Right renal pelvis (tissue), 4 donors: ENCODE measurements around the gene SLC19A1. TPM values are rescaled to one million over a fixed set of nuclear protein-coding genes. Genes with fewer than 3 reads are reported as not detected.
"Not testable (repeated sequence)": the region's sequence is repeated elsewhere in the genome, so short reads cannot be mapped to it uniquely, and the experiment has no call there.

Source experiments
- DNase-seq, 4 donors: peaks; one replicate each; pipeline ENCODE4 v3.0.0-alpha.2; 2013; ENCODE audit warnings: low read depth in 4 of 4, low spot score in 3 of 4, missing footprints in 1 of 4
- polyA plus RNA-seq, 4 donors: library from polyadenylated mRNA; unstranded; fragments of 120-200 nt; gene quantifications; one replicate each; pipeline ENCODE4 v1.2.1, GENCODE V29; 2013; ENCODE audit not compliant: insufficient read length in 4 of 4

SLC19A1 gene
- polyA plus RNA-seq, 4 donors: 38.0 to 66.1 (median 60.4) TPM

GRCh38 chr21:45577801-45578175, 35.5 kb upstream of the SLC19A1 start:
- no peak for DNase-seq

GRCh38 chr21:45576838-45577737, 34.8 kb upstream of the SLC19A1 start:
- DNase-seq: no peak

GRCh38 chr21:45575993-45576837, 34.0 kb upstream of the SLC19A1 start:
- DNase-seq: no peak

- no peak for DNase-seq
Observed at GRCh38 chr21:45575304-45575992, 33.2 kb upstream of the SLC19A1 start.

GRCh38 chr21:45574691-45575090, 32.5 kb upstream of the SLC19A1 start:
- no peak for DNase-seq

GRCh38 chr21:45574081-45574501, 31.9 kb upstream of the SLC19A1 start:
- no peak for DNase-seq

GRCh38 chr21:45573452-45574035, 31.3 kb upstream of the SLC19A1 start:
- DNase-seq: no peak

GRCh38 chr21:45572783-45573451, 30.7 kb upstream of the SLC19A1 start:
- no peak for DNase-seq

DNA sequence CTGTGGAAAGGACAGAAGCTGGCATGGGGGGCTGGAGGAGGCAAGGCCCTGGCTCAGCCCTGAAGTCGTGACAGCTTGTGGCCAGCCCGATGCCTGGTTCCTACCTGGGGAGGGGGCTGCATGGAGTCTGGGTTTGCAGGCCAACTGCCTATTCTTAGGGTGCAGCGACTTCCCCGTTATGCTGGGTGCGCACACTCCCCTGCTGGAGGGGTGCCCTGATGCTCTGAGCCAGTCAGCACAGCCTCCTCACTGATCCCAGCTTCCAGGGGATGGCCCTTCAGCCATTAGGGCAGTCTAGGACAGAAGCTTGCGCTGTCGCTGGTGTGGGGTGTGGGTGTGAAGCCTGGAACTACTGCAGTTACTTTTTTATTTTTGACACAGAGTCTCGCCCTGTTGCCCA, 30.0 kb upstream of the SLC19A1 start:
- no peak for DNase-seq

DNA sequence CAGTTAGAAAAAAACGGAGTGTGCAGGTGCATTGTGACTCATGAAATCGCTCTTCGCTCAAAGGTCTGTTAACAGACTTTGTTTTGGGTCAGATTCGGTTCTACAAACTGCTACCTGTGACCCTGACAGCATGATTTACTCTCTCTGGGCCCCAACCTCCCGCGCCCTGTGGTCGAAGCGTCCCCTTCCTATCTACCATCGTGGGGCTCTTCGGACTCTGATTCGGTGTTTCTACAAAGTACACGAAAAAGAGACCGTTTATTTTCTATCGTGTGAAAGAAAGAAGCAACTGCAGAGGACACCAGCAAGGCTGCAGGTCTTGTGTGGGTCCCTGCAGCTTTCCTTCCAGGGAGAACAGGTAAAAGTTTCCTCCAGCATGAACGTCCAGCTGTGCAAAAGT, 29.4 kb upstream of the SLC19A1 start:
- DNase-seq: no peak

- DNase-seq: no peak
Observed at GRCh38 chr21:45570826-45571601, 28.8 kb upstream of the SLC19A1 start.

GRCh38 chr21:45570071-45570470, 27.8 kb upstream of the SLC19A1 start:
- no peak for DNase-seq

DNA sequence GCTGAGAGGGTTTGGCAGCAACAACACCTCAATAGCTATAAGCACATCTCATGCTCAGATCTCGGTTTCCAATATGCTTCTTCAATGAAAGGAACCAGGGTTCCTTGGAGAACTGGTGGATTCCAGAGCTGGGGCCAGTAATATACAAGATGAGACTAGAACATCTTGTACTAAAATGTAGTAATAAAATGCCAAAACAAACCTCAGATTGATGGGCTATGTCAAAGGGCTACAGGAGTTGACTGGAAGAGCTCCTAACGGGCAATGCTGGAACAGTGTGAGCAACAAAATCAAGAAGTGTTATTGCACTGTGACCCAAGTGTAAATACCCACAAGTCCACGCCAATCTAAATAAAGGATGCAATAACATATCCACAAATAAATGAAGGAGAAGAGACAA, 26.1 kb upstream of the SLC19A1 start:
- DNase-seq: no peak

DNA sequence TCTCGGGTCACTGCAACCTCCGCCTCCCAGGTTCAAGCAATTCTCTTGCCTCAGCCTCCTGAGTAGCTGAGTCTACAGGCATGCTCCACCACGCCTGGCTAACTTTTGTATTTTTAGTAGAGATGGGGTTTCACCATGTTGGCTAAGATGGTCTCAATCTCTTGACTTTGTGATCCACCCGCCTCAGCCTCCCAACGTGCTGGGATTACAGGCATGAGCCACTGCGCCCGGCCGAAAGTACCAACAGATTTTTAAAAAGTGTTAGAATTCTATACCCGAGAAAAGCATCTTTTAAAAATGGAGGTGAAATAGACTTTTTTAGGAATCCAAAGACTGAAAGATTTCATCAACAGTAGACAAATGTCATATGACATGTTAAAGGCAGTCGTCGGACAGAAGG, 21.9 kb upstream of the SLC19A1 start:
- DNase-seq: not testable (repeated sequence)

GRCh38 chr21:45562965-45563364, 20.7 kb upstream of the SLC19A1 start:
- no peak for DNase-seq

GRCh38 chr21:45562402-45562801, 20.2 kb upstream of the SLC19A1 start:
- DNase-seq: peak in 1 of 4 donors; percentile 28

DNA sequence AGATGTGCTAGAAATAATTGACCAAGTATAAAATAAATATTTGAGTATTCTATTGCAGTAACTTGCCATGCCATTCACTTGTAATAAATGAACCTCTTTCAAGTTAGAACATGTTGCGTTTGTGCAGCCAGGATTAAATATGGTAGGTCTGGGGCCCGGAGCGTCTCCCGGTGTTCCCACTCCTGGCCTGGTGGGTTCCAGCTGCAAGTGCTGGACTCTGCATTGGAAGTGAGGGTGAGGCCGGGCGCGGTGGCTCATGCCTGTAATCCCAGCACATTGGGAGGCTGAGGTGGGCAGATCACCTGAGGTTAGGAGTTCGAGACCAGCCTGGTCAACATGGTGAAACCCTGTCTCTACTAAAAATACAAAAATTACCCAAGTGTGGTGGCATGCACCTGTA, 19.0 kb upstream of the SLC19A1 start:
- DNase-seq: not testable (repeated sequence)

- no peak for DNase-seq
Observed at GRCh38 chr21:45560106-45561021, 18.1 kb upstream of the SLC19A1 start.
